ENCODE measurements around the gene OR10AD1. TPM values are rescaled to one million over a fixed set of nuclear protein-coding genes. Genes with fewer than 3 reads are reported as not detected.

OR10AD1 gene
- polyA plus RNA-seq, 1 of the 3 experiments (the other 2 are of a cell fraction), result not detected

DNA sequence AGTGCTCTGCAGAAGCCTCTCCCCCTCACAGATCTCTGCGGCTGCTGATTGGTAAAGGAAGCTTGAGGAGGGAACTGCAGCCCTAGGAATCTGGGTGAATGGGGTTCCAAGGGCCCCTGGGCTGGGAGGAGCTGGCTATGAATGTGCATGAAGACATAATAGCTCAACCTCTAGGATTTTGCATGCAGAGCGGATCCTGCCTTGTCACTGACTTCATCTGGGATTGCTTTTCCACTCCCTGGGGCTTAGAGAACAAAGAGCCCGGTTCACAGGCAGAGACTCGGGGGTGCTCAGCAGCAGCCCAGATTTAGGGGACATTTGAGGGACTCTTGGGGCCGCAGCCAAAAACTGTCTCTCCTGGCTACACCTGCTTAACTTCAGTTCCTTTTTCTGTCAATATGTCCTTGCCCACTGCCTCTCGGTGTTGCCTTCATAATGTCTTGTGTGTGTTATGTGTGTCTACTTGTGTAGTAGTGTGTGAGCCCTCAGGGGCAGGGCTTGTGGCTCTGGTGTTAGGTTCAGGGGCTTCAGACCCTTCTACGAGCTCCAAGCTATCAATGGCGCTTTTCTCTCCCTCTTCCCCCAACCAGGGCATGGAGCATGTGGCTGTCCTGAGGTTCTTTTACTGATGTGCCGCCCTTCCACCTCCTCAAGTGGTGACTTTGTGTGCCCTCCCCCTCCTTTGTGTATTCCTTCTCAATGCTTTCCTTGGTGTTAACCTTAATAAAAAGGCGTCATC is 17.7 kb downstream of the OR10AD1 start:
- H3K36me3 ChIP-seq (replicated peaks in 1 of 2; ENCODE audit: control insufficient read depth in 1 of 2, insufficient read depth in 2 of 2, low read length in 1 of 2), result no peaks in the 10 kb centered on the region
- H3K27me3 ChIP-seq (ENCODE audit: insufficient read depth), result no peaks in the 10 kb centered on the region
- H3K9me3 ChIP-seq, result no peaks in the 10 kb centered on the region
- no peaks in the 10 kb centered on the region for H3F3A ChIP-seq (replicated peaks; ENCODE audit: insufficient read depth)
- H3K9ac ChIP-seq, result no peak overlapping the region
- WGBS (ENCODE audit: low lambda C conversion rate), result 91% methylated on average over 10 of the region's 10 CpGs
- H3K79me2 ChIP-seq (ENCODE audit: insufficient read depth), result no peaks in the 10 kb centered on the region
- TF ChIP-seq PBX3 (IDR thresholded peaks at IDR 0.05) (no peak), RFX5 (IDR thresholded peaks at IDR 0.05; ENCODE audit: low read length) (no peak), NRF1 (IDR thresholded peaks at IDR 0.05; ENCODE audit: low read depth, low read length) (no peak), RCOR1 (IDR thresholded peaks at IDR 0.05; ENCODE audit: low read length) (no peak), CHD2 (IDR thresholded peaks at IDR 0.05; ENCODE audit: low read length, partially characterized antibody) (no peak), GATA2 (CRISPR knock-in tag; IDR thresholded peaks at IDR 0.05) (no peak)
- peak overlapping the region; percentile 65 to 90; a peak in 2 of 4 replicates for H3K4me3 ChIP-seq (ENCODE audit: low read depth in 2 of 2, low read length in 1 of 2)
- no peaks in the 10 kb centered on the region for H4K20me1 ChIP-seq (ENCODE audit: insufficient read depth)
- H3K4me2 ChIP-seq, result peak overlapping the region; percentile 83
- no peaks in the 10 kb centered on the region for H3K9me2 ChIP-seq
- POLR2A ChIA-PET, result interaction anchor here (1.5 kb wide), 1 partner anchor 12 kb away, joined by 3 read pairs; no protein-coding TSS in a partner anchor
- CTCF ChIA-PET, result interaction anchor here (1.3 to 8.2 kb wide), 5 partner anchors 14 to 433 kb away, joined by 4 to 90 read pairs (median 5); partner anchors contain the start of gene ASB8
- H3K27ac ChIP-seq (ENCODE audit: low read depth in 2 of 2, low read length in 1 of 2), result no peak overlapping the region
- peaks cover 9 to 26% of the 10 kb centered on the region in 2 experiments; a peak in 3 of 4 replicates for H3K4me1 ChIP-seq (ENCODE audit: control insufficient read depth in 1 of 2, insufficient read depth in 2 of 2, low read depth in 1 of 2, low read length in 1 of 2)
- no peak for DNase-seq
- H2AFZ ChIP-seq (ENCODE audit: low read depth), result no peak overlapping the region

- ChIA-PET POLR2A (interaction anchor here (1.5 kb wide), 1 partner anchor 13 kb away, joined by 3 read pairs; no protein-coding TSS in a partner anchor), CTCF (interaction anchor here (0.7 to 8.2 kb wide), 6 partner anchors 11 to 434 kb away, joined by 4 to 90 read pairs (median 6); partner anchors contain the start of gene ASB8)
- Histone ChIP-seq H2AFZ (ENCODE audit: low read depth) (peak overlapping the region; percentile 86), H3F3A (replicated peaks; ENCODE audit: insufficient read depth) (no peaks in the 10 kb centered on the region), H3K79me2 (ENCODE audit: insufficient read depth) (no peaks in the 10 kb centered on the region), H3K27me3 (ENCODE audit: insufficient read depth) (no peaks in the 10 kb centered on the region), H3K27ac (ENCODE audit: low read depth in 2 of 2, low read length in 1 of 2) (no peak overlapping the region; a peak in 1 of 4 replicates), H3K4me3 (ENCODE audit: low read depth in 2 of 2, low read length in 1 of 2) (peak overlapping the region; percentile 65 to 90), H3K4me2 (peak overlapping the region; percentile 83), H3K36me3 (replicated peaks in 1 of 2; ENCODE audit: control insufficient read depth in 1 of 2, insufficient read depth in 2 of 2, low read length in 1 of 2) (no peaks in the 10 kb centered on the region), H3K4me1 (ENCODE audit: control insufficient read depth in 1 of 2, insufficient read depth in 2 of 2, low read depth in 1 of 2, low read length in 1 of 2) (peaks cover 9 to 26% of the 10 kb centered on the region in 2 experiments; a peak in 3 of 4 replicates), H3K9ac (peak overlapping the region; percentile 71; the same call in 1 of the 2 replicates), H4K20me1 (ENCODE audit: insufficient read depth) (no peaks in the 10 kb centered on the region), H3K9me2 (no peaks in the 10 kb centered on the region), H3K9me3 (no peaks in the 10 kb centered on the region)
- peak; percentile 22 for DNase-seq
- TF ChIP-seq GATA2 (CRISPR knock-in tag; IDR thresholded peaks at IDR 0.05) (no peak), POLR2AphosphoS5 (IDR thresholded peaks at IDR 0.05; ENCODE audit: low read depth, low read length) (no peak), MXI1 (IDR thresholded peaks at IDR 0.05; ENCODE audit: low read depth, low read length) (no peak), RXRA (IDR thresholded peaks at IDR 0.05; ENCODE audit: borderline replicate concordance, low read depth) (no peak), RCOR1 (IDR thresholded peaks at IDR 0.05; ENCODE audit: low read length) (no peak), TCF12 (IDR thresholded peaks at IDR 0.05) (no peak), ZBTB33 (IDR thresholded peaks at IDR 0.05; ENCODE audit: borderline replicate concordance, low read depth) (no peak), RFX5 (IDR thresholded peaks at IDR 0.05; ENCODE audit: low read length) (no peak), NRF1 (IDR thresholded peaks at IDR 0.05; ENCODE audit: low read depth, low read length) (no peak), FOXM1 (IDR thresholded peaks at IDR 0.05; ENCODE audit: low read depth) (no peak), FOSL2 (IDR thresholded peaks at IDR 0.05; ENCODE audit: borderline replicate concordance, low read depth) (no peak), ELF1 (IDR thresholded peaks at IDR 0.05) (no peak), RAD21 (IDR thresholded peaks at IDR 0.05; ENCODE audit: low read length) (no peak), JUND (IDR thresholded peaks at IDR 0.05) (no peak), TAF1 (IDR thresholded peaks at IDR 0.05; ENCODE audit: borderline replicate concordance, low read depth, low read length) (no peak), NFIC (IDR thresholded peaks at IDR 0.05; ENCODE audit: borderline replicate concordance) (no peak), PBX3 (IDR thresholded peaks at IDR 0.05) (no peak)
- TF ChIP-seq, protein P1, sequence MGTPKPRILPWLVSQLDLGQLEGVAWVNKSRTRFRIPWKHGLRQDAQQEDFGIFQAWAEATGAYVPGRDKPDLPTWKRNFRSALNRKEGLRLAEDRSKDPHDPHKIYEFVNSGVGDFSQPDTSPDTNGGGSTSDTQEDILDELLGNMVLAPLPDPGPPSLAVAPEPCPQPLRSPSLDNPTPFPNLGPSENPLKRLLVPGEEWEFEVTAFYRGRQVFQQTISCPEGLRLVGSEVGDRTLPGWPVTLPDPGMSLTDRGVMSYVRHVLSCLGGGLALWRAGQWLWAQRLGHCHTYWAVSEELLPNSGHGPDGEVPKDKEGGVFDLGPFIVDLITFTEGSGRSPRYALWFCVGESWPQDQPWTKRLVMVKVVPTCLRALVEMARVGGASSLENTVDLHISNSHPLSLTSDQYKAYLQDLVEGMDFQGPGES (IDR thresholded peaks at IDR 0.05; ENCODE audit: low read depth, low read length), result no peak
- 69% methylated on average over 16 of the region's 20 CpGs for WGBS (ENCODE audit: low lambda C conversion rate)
Measured at GRCh38 chr12:48184549-48184922, 18.6 kb downstream of the OR10AD1 start.

Data from SK-N-SH (cell line).